Renal cortex interstitium (tissue), 11 donors: ENCODE results near the gene UMODL1. TPM values are rescaled to one million over a fixed set of nuclear protein-coding genes. Genes with fewer than 3 reads are reported as not detected.

Source experiments
- DNase-seq, 11 donors: peaks; one replicate each; pipeline ENCODE4 v3.0.0-alpha.2; 2013; ENCODE audit warnings: low read depth in 9 of 11, low spot score in 4 of 11; ENCODE audit errors: extremely low read depth in 1 of 11
- polyA plus RNA-seq, 3 donors: library from polyadenylated mRNA; unstranded; fragments of 120-200 nt; gene quantifications; one replicate each; pipeline ENCODE4 v1.2.1, GENCODE V29; 2013; ENCODE audit not compliant: insufficient read length in 3 of 3

Gene UMODL1
- polyA plus RNA-seq, 3 donors = 0.17 to 0.45 TPM; not detected in 1

DNA sequence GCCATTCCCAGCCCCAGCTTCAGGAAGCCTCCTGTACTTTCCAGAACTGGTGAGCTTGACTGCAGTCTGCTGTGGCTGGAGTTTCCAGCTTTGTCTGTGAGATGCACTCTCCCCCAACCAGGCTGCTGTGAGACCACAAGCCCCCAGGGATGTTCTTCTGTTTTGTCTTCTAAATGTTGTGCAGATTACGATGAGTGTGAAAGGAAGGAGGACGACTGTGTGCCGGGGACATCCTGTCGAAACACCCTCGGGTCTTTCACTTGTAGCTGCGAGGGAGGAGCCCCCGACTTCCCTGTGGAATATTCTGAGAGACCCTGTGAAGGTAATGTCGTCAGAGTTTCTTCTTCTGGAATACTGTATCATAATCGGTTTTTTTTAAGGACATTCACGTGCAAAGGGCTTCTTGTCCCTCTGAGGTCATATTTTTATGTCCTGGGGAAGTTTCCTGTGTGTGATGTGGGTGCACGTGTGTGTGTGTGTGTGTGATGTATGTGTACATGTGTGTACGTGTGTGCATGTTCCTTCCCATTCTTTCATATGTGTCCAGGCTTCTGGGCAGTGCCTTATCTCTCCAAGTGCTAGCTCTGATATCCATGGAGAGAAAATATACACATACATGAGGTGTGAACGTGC, 49.9 kb downstream of the UMODL1 start:
- no peak for DNase-seq

DNA sequence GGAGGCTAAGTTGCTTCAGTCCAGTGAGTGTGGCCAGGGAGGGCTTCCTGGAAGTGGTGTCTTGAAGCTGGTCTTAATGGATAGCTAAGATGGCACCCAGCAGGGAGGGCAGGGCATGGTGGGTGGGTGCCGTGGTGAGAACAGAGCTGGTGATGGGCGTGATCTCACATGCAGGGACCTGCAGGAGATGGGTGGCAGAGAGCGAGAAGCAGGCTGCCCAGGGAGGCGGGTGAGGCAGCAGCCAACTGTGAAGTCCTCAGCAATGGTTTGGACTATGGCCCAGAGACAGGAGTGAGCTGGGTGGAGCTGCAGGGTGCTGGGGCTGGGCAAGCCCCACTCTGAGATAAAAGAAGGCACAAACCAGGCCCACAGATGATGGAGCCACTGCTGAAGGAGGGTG, 50.7 kb downstream of the UMODL1 start:
- no peak for DNase-seq

DNA sequence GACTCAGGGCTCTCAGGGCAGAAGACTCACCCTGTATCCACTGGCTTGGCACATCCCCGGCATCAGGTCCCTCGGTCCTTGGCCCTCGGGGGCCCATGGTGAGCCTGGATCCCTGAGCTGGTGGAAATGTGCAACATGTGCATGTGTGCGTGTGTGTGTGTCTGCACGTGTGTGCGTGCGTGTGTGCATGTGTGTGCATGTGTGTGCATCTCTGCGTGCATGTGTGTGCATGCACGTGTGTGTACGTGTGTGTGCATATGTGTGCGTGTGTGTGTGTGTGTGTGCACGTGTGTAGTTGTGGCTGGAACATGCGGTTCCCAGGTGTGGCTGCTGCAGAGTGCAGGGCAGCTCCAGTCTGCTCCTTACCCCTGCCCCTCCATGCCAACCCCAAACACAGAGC, 51.3 kb downstream of the UMODL1 start:
- DNase-seq = no peak

DNA sequence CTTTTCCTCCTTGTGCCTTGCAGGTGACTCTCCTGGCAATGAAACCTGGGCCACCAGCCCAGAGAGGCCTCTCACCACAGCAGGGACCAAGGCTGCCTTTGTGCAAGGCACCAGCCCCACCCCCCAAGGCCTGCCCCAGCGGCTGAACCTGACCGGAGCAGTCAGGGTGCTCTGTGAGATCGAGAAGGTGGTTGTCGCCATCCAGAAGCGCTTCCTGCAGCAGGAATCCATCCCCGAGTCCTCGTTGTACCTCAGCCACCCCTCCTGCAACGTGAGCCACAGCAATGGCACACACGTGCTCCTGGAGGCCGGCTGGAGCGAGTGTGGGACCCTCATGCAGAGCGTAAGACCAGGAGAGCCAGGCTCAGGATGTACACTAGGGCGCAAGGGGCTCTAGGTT, 51.7 kb downstream of the UMODL1 start:
- no peak for DNase-seq

DNA sequence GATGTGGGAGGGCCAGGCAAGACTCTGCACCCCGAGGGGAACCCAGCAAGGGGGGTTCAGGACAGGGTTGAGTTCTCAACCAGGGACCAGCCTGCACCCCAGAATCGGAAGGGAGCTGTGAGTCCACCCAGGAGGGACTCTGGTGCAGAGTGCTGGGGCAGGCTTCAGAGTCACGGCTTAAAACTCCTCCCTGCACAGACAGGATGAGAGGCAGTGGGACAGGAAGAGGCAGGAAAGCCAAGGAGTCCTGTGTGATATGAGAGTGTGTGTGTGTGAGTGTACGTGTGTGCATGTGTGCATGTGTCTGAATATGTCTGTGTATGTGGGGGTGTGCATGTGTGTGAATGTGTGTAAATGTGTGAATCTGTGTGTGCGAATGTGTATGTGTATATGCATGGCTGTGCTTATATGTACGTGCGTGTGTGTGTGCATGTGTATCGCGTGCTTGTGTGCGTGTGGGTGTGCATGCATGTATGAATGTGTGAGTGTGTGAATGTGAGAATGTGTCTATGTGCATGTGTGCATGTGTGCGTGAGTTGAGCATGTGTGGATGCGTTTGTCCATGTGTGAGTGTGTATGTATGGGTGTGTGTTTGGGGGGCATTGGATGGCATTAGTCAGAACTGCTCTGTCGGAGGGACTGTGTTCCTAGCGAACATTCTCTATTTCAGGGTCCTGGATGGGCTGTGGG, 52.2 kb downstream of the UMODL1 start:
- DNase-seq = no peak

DNA sequence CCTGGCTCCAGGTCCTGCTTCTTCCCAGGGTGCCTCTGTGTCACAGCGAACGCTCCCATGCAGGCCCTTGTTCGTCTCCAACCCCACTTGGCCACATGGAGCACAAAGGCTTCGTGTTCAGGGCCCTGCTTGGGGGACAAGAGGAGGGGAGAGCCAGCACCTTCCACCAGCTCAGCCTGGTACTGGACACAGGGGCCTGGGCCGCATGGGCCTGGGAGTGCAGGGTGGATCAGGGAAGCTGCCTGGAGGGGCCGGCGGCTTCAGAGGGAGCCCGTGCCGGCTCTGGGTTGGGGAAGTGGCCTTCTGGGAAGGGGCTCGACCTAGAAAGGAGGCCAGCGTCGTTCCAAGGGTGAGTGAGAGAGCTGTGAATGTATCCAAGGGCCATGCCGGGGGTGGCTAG, 53.0 kb downstream of the UMODL1 start:
- DNase-seq = no peak

DNA sequence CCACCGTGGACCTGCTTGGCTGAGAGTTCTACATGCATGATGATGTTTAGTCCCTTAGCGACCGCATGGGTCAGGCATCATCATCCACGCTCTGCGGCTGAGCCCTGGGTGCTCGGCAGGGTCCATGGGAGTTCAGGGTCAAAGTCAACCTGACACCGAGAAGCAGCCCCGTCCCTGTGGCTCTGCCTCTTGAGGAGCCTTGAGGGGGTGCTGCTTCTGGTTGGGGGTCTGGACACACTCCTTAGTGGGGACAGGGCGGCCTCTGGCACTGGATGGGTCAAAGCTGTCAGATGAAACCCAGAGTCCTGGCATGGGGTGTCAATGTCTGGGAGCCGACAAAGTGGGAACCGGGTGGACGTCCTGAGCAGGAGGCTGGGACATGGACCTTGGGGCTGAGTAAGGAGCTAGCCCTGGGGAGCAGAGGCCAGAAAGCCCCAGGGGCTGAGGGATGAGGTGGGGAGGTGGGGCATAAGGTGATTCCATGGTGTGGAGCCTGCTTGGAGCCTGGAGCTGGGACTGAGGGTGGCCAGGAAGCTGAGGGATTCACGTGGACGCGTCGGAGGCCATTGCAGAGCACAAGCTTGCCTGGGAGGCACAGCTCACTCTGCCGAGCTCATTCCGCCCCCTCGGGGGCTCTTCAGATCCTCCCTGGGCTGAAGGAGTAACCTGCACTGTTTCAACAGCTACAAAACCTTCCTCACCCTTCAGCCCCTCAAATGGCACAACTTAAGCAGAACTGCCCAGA, 53.9 kb downstream of the UMODL1 start:
- no peak for DNase-seq

DNA sequence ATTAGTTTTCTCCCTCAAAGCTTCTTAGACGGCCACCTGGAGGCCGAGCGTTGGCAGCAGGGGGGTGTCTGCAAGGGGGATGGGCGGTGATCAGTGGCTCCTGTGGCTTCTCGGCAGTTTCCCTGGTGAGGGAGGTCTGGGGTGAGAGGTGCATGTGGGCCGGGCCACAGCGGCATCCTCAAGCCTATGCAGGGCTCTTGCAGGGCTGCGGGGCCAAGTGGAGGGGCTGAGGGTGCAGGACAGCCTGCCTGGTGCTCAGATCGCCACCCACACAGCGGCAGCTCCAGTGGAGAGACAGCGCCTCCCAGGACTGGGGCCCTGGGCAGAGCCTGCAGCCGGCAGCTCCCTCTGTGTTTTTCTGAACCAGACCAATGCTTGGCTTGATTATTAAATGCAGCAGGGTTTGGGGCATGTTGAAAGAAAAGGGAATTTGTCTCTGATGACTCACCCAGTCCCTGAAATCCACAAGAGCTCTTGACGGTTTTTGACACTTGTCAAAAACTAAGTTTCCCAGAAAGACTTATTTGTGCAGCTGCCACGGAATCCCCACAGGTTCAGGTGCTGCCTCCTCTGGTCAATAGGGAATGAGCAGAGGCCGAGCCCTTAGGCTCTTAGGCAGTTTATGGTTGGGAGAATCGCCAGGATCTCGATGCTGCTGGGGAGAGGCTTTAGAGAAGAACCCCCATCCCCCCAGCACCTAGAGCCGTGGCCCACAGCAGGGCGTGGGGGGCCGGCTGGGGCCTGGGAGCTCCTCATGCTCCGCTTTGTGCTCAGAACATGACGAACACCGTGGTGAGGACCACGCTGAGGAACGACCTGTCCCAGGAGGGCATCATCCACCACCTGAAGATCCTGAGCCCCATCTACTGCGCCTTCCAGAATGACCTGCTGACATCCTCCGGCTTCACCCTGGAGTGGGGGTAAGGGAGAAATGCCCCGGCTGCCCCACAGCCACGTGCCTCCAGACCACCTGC, 54.7 kb downstream of the UMODL1 start:
- DNase-seq = no peak

DNA sequence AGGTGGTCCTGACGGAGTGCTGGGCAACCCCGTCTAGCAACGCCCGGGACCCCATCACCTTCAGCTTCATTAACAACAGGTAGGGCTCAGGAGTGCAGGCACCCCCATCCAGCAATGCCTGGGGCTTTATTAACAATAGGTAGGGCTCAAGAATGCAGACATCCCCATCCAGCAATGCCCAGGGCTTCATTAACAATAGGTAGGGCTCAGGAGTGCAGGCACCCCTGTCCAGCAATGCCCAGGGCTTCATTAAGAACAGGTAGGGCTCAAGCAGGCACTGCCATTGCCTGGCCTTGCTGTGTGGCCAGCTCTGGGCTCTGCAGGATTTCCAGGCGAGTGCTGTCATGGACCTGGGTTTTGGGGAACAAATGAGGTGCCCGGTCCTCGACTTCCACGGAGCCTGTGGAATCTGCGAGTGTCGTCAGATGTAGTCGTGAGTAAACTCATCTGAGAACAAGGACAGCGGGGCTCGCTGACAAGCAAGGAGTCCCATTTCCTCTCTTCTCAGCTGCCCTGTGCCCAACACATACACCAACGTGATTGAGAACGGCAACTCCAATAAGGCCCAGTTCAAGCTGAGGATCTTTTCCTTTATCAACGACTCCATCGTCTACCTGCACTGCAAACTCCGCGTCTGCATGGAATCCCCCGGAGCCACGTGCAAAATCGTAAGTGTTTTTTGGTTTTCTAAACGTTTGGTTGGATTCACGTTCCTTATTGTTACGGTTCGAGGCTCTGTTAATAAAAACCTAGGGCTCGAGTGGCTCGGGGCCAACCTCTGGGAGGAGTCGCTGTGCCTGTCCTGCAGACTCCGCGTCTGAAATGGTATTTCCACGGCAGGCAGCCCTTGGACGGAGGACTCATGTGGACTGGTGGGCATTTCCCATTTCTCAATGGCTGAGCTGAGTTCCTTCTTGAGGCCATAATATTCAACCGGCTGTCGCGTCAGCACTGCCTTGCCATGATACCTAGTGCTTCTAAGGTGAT, 56.3 kb downstream of the UMODL1 start:
- no peak for DNase-seq

DNA sequence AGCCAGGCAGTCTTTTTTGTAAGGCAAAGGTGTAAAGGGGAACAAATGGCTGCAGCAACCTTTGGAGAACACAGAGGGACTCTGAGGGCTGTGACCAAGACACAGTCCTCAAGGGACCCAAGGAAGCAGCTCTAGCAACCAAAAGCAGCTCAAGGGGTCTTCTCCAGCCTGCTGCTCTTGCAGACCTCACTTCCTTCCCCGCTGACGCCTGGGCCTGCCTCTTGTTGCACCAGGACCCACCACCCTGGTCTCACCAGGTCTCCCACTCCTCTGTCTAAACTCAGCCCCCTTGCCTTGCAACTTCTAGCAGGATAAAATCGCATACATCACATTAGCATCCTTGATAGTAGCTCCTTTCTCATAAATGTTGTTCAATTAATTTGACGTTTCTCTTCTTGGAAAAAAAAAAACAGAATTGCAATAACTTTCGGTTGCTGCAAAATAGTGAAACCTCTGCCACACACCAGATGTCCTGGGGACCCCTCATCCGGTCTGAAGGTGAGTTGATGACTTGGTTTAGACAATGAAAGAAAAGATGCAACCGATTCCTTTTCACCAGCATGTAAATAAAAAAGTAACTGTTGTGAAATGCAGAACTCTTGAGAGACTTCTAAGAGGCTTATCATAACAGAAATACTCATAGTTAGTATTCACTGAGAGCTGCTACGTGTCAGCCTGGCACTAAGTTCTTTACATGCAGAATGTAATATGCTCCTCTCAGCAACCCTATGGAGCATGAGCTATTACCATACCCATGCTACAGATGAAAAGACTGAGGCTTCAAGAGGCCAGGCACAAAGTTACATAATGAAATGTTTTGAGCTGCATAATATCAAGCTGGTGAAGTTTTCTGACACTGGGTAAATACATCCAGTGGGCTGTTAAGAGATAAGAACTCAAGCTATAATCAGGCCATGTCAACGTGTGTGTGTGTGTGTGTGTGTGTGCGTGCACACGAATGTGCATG, 58.5 kb downstream of the UMODL1 start:
- DNase-seq = no peak

DNA sequence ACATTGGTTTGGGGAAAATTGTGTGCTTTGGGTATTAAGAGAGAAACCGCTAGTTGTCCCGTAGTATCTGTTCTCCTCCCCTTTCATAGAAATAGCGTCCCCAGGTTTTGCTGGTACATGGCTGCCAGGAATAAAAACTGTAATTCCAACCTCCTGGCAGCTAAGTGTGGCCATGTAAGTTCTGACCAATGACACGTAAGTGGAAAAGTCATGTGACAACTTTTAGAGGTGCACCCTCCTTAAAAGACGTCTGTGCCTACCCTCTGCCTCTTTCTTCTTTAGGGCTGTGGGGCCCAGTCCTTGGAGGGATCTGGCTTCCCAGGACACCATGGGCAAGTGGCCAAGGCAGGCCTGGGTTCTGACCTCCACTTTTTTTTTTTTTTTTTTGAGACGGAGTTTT, 59.3 kb downstream of the UMODL1 start:
- no peak for DNase-seq

DNA sequence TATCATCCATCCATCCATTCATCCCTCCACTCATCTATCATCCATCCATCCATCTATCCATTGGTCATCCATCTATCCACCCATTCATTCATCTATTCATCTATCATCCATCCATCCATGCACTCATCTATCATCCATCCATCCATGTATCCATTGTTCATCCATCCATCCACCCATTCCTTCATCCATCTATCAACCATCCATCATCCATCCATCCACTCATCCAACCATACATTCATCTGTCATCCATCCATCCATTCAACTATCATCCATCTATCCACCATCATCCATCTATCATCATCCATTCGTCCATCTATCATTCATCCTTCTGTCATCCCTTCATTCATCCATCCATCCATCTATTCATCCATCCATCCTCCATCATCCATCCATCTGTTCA, 61.1 kb downstream of the UMODL1 start:
- DNase-seq = no peak

DNA sequence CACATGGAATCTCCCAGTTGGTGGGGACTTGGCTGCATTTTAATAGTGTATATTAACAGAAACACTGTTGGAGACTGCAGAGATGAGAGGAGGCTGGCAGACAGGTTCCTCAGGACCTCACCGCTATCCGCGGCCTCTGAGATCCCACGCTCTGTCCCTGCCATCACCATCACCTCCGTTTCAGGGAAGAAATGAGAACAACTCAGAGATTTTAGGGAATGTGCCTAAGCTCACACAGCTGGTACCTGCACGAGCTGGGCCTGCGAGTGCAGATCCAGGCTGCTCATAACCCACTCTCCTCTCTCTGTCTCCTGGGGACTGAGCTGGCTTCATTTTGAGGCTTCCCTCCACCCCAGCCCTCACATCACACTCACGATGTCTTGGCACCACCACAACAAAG, 62.0 kb downstream of the UMODL1 start:
- DNase-seq = no peak

DNA sequence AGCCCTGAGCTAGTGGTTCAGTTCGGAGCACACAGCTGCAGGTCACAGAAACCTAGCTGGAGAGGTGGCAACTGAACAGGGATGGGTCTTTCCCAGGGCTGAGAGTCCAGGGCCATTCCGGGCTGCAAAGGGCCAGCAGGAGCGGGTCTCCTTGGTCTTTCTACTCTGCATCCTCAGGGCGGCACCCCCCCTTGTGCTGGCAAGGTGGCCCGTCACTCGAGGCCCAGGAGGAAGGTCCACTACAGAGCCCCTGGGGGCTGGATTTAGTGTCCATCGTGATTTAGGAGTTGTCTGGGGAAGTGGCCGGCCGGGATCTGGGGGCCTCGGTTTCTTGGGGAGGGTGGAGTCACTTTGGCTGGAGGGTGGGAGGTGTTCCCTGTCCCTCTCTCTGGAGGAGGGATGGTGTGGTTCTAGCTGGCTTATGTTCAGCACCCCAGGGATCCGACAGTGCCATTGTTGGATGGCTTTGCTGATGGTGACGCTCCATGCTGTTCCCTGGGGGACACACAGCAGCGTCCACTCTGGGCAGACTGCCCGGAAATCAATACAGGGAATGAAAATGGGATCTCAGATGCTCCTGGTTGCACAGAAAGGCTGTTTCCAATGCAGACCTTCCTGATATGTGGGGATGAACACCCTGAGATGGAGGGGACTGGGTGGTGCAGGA, 64.4 kb downstream of the UMODL1 start:
- no peak for DNase-seq

DNA sequence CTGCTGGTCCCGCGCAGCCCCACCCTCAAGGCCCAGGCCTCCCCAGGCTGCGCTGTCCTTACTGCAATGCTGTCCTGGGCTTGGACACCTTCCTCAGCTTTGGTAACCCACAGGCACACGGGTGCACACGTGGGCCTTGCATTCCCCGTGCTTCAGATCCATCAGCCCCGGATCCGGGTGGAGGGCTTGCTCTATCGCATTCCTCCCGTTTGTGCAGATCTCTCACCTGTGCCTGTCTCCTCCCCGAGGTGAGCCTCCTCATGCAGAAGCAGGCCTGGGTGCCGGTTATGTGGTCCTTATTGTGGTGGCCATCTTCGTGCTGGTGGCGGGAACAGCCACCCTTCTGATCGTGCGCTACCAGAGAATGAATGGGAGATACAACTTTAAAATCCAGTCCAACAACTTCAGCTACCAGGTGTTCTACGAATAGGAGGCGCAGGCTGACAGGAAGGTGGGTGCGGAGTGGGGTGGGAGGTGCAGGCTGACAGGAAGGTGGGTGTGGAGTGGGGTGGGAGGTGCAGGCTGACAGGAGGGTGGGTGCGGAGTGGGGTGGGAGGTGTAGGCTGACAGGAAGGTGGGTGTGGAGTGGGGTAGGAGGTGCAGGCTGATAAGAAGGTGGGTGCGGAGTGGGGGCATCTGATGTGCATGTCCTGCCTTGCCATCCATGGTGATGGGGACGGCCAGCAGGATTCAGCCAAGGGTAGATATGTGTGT, 66.2 kb downstream of the UMODL1 start:
- DNase-seq = no peak
